Activated CD8-positive, alpha-beta T cell treated with anti-CD3 and anti-CD28 coated beads for 36 hours (primary cell): ENCODE results near the gene PAQR6. TPM values are rescaled to one million over a fixed set of nuclear protein-coding genes. Genes with fewer than 3 reads are reported as not detected.

Experiments
- ATAC-seq: fragments of 200-7000 bp; cut with Tn5 transposase; one replicate; pipeline ENCODE4 v1.10.0; 2021; ENCODE audit warnings: mild to moderate bottlenecking, moderate library complexity
- CTCF ChIA-PET: fragments of 350-600 bp; sonication (Branson Sonifier 250); formaldehyde crosslinking; loops from one replicate; lab custom pipeline; 2021; ENCODE audit warnings: antibody characterized with exemption; lab: Charles Lee
- POLR2A ChIA-PET: fragments of 350-600 bp; sonication (Branson Sonifier 250); formaldehyde crosslinking; loops from one replicate; lab custom pipeline; 2021; ENCODE audit warnings: antibody characterized with exemption; lab: Charles Lee
- DNase-seq: peaks from one replicate; pipeline ENCODE4 v3.0.0-alpha.2; 2020
- H3K27ac Mint-ChIP-seq: one replicate; pipeline ENCODE4 v1.8.0; 2021; ENCODE audit warnings: mild to moderate bottlenecking, mixed read lengths
- H3K27me3 Mint-ChIP-seq: one replicate; pipeline ENCODE4 v1.8.0; 2021; ENCODE audit warnings: mixed read lengths
- H3K36me3 Mint-ChIP-seq: one replicate; pipeline ENCODE4 v1.8.0; 2021; ENCODE audit warnings: low read depth, mixed read lengths
- H3K4me1 Mint-ChIP-seq: one replicate; pipeline ENCODE4 v1.8.0; 2021; ENCODE audit warnings: low read depth, mixed read lengths
- H3K4me3 Mint-ChIP-seq: one replicate; pipeline ENCODE4 v1.8.0; 2021; ENCODE audit warnings: mild to moderate bottlenecking, moderate library complexity, mixed read lengths
- H3K9me3 Mint-ChIP-seq: one replicate; pipeline ENCODE4 v1.8.0; 2021; ENCODE audit warnings: mixed read lengths
- intact Hi-C: fragments of 100-400 bp; cut with micrococcal nuclease; formaldehyde crosslinking; loops from one replicate; pipeline ENCODE4 v1.10.0; 2022
- total RNA-seq, 2 experiments: library from RNA; stranded (reverse); gene quantifications; one replicate each; pipeline ENCODE4 v1.2.3, GENCODE V29; 2021
- TF ChIP-seq, protein P1 (sequence below): fragments of 200-600 bp; IDR thresholded peaks from one replicate; pipeline ENCODE4 v1.8.0; 2022; ENCODE audit warnings: antibody characterized with exemption, mild to moderate bottlenecking

Gene PAQR6
- total RNA-seq, 2 experiments from 2014 or later, result 4.7 to 5.0 TPM

DNA sequence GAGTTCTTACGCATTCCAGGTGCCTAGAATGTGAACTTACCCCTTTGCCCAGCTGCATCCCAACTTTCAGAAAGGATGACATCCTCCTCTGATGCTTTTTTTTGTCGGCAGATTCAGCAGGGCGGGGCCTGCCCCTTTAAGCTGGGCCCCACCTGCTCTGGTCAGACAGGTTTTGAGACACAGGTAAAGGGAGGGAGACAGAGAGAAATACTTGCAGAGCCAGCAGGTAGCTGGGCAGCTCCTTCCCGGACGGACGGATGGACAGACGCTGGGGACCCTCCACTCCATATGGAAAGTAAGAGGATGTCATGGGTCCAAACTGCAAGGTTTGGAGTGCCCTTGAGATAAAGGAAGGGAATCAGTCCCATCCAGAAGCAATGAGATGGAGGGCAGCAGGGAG lies 36.3 kb upstream of the PAQR6 start, which contains the start of gene TMEM79:
Gene TMEM79 (plus strand): TSS at position 214 of the 400 bp plus-strand sequence. CDS start 902 bp downstream, outside the sequence.
- no peak for ATAC-seq
- H3K36me3 Mint-ChIP-seq, result peaks cover 22% of the 10 kb centered on the region
- DNase-seq, result no peak

DNA sequence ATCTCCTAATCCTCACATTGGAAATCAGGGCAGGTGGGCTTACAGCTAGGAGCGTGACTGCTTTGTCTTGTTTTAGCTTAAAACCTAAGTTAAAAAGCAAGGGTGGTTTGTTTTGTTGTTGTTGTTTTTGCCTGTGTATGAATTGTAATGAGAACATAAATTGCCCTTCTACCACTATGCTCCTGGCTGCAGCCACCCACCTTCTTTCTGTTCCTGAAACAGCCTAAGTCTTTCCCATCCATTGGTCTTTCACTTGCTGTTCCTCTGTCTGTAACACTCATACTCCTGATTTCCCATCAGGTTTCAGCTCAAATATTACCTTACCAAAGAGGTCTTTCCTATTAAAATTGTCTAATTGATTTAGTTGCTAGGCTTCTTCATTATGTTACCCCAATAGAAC lies 35.7 kb upstream of the PAQR6 start:
- no peaks in the 10 kb centered on the region for H3K27me3 Mint-ChIP-seq
- CTCF ChIA-PET, result interaction anchor here (0.8 to 6.1 kb wide), 15 partner anchors 11 to 193 kb away, joined by 3 to 37 read pairs (median 5); partner anchors contain the start of genes CCT3, GLMP and PAQR6
- H3K36me3 Mint-ChIP-seq, result peaks cover 22% of the 10 kb centered on the region
- peak overlapping the region; percentile 99 for H3K4me3 Mint-ChIP-seq
- POLR2A ChIA-PET, result interaction anchor here (0.7 to 5.1 kb wide), 20 partner anchors 9 to 469 kb away, joined by 3 to 50 read pairs (median 5); partner anchors contain the start of genes ARHGEF2, CCT3, PMF1 and TSACC
- TF ChIP-seq, protein P1, sequence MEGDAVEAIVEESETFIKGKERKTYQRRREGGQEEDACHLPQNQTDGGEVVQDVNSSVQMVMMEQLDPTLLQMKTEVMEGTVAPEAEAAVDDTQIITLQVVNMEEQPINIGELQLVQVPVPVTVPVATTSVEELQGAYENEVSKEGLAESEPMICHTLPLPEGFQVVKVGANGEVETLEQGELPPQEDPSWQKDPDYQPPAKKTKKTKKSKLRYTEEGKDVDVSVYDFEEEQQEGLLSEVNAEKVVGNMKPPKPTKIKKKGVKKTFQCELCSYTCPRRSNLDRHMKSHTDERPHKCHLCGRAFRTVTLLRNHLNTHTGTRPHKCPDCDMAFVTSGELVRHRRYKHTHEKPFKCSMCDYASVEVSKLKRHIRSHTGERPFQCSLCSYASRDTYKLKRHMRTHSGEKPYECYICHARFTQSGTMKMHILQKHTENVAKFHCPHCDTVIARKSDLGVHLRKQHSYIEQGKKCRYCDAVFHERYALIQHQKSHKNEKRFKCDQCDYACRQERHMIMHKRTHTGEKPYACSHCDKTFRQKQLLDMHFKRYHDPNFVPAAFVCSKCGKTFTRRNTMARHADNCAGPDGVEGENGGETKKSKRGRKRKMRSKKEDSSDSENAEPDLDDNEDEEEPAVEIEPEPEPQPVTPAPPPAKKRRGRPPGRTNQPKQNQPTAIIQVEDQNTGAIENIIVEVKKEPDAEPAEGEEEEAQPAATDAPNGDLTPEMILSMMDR, result no peak
- peaks cover 32% of the 10 kb centered on the region for H3K4me1 Mint-ChIP-seq
- DNase-seq, result no peak
- ATAC-seq, result no peak
- no peaks in the 10 kb centered on the region for H3K9me3 Mint-ChIP-seq
- intact Hi-C loops, result no loop called here
- peak overlapping the region; percentile 94 for H3K27ac Mint-ChIP-seq

More for the DNA sequence above, 36.3 kb upstream of the PAQR6 start, which contains the start of gene TMEM79:
- ChIA-PET CTCF (interaction anchor here (1.3 to 6.1 kb wide), 8 partner anchors 11 to 142 kb away, joined by 3 to 24 read pairs (median 4); partner anchors contain the start of genes CCT3 and GLMP), POLR2A (interaction anchor here (0.7 to 5.1 kb wide), 13 partner anchors 9 to 468 kb away, joined by 3 to 50 read pairs (median 5); partner anchors contain the start of genes CCT3 and TSACC)
- H3K27me3 Mint-ChIP-seq, result no peaks in the 10 kb centered on the region
- H3K27ac Mint-ChIP-seq, result peak within 1 kb of the TSS; percentile 94
- H3K9me3 Mint-ChIP-seq, result no peaks in the 10 kb centered on the region
- intact Hi-C loops, result no loop called here
- TF ChIP-seq, protein P1, result no peak
- peaks cover 32% of the 10 kb centered on the region for H3K4me1 Mint-ChIP-seq
- peak within 1 kb of the TSS; percentile 99 for H3K4me3 Mint-ChIP-seq

DNA sequence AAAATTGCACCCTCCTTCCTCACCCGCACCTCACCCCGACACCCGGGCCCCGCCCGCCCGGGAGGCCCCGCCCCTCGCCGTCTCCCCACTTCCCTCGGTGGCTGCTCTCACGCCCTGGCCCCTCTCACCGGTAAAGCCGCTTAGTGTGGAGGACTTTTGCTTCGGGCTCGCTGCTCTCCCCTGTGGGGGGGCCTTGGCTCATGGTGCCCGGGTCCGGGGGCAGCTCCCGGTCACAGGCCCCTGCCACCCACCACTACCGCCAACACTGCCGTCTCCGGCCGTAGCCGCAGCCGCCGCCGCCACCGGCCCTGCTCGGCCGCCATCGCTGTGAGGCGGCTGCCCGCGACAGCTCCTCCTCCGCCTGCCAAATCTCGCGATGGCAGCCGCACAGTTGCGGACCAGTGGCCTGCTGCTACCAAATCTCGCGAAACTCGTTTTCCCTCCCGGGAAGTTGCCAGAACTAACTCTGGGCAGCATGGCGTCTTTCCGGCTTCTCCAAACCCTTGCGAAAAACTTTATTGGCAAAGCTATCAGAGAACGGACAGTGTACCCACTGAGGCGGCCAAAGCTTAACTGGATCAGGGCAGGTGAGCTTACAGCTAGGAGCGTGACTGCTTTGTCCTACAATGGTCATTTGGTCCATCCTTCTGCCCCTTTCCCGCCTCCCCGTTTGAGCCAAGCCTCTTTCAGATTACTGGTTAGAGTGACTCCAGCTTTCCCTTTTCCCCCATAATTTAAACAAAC lies 34.8 kb upstream of the PAQR6 start, which contains the start of gene SMG5:
Gene SMG5 (minus strand): TSS at position 347 of the 744 bp plus-strand sequence. CDS start 145 bp downstream, at position 202.
- ATAC-seq (peak; percentile 91), DNase-seq (peak; percentile 97)
- Mint-ChIP-seq H3K4me1 (peaks cover 32% of the 10 kb centered on the region), H3K4me3 (peak within 1 kb of the TSS; percentile 99), H3K27ac (peak within 1 kb of the TSS; percentile 94), H3K9me3 (no peaks in the 10 kb centered on the region), H3K27me3 (no peaks in the 10 kb centered on the region), H3K36me3 (peaks cover 31% of the 10 kb centered on the region)
- TF ChIP-seq, protein P1, result no peak
- ChIA-PET CTCF (interaction anchor here (0.8 to 6.1 kb wide), 18 partner anchors 10 to 293 kb away, joined by 3 to 37 read pairs (median 5); partner anchors contain the start of genes CCT3, GLMP and PAQR6), POLR2A (interaction anchor here (0.6 to 5.1 kb wide), 43 partner anchors 10 to 337 kb away, joined by 3 to 50 read pairs (median 3); partner anchors contain the start of genes ARHGEF2, CCT3, PMF1 and TSACC)
- intact Hi-C loops, result no loop called here

DNA sequence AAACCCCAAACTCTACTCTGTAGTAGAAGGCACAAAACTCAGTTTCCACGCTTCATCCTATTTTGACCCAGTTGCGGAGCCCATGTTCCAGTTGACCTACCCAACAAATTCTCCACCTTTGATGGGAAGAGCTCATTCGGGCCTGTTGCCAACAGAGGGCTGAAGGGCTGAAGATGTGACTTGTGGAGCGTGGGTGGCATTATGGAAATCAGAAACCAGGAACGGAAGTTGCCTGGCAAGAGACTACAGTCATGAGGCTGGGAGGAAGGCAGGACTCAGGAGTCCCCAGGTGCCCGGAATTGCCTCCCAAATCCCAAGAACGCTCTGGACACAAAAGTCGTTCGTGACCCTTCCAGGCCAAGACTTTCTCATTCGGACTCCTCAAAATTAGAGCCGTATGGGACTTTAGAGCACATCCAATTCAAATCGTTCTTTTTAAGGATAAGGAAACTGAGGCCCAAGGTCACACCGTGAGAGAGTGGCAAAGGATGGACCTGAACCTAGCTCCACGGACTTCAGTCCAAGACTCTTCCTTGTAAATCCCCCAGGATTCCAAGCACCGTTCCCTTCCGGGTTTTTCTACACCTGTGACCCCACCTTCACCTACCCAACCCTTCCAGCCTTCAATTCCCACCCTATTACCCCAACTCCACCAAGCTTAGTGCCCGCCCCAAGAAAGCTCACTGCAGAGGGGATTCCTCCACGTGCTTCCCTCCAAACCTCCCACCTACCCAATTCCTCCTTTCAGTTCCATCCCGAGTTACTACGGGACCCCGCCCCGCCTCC lies 34.0 kb upstream of the PAQR6 start:
- peak overlapping the region; percentile 94 for H3K27ac Mint-ChIP-seq
- POLR2A ChIA-PET, result interaction anchor here (0.6 to 5.1 kb wide), 43 partner anchors 10 to 336 kb away, joined by 3 to 50 read pairs (median 4); partner anchors contain the start of genes ARHGEF2, CCT3, GLMP and PMF1
- no peaks in the 10 kb centered on the region for H3K9me3 Mint-ChIP-seq
- H3K36me3 Mint-ChIP-seq, result peaks cover 38% of the 10 kb centered on the region
- peaks cover 32% of the 10 kb centered on the region for H3K4me1 Mint-ChIP-seq
- H3K4me3 Mint-ChIP-seq, result peak overlapping the region; percentile 99
- H3K27me3 Mint-ChIP-seq, result no peaks in the 10 kb centered on the region
- peak; percentile 5 for ATAC-seq
- TF ChIP-seq, protein P1, result no peak
- intact Hi-C loops, result loop anchor here (2.0 kb wide), 1 partner anchor 55 kb away; no protein-coding TSS in a partner anchor
- CTCF ChIA-PET, result interaction anchor here (0.9 to 6.1 kb wide), 14 partner anchors 9 to 292 kb away, joined by 3 to 37 read pairs (median 6); partner anchors contain the start of gene CCT3
- DNase-seq, result peak; percentile 50
